Keratinocyte (primary cell): ENCODE results near the gene ATP2B2.

Source experiments
- CTCF ChIP-seq, 3 experiments: IDR thresholded peaks in 1 of 3; conservative IDR thresholded peaks in 1 of 3; optimal IDR thresholded peaks in 1 of 3; 2 replicates in 2 of 3; 3 replicates in 1 of 3; pipeline versions ENCODE3 to v1.5.1; 2011; ENCODE audit warnings: low read length in 3 of 3, mild to moderate bottlenecking in 3 of 3, moderate library complexity in 2 of 3, control low read depth in 1 of 3, inconsistent platforms in 1 of 3; ENCODE audit not compliant: insufficient read depth in 2 of 3; ENCODE audit errors: extremely low read depth in 1 of 3
- EZH2 ChIP-seq: IDR thresholded peaks from one replicate; pipeline ENCODE4 v1.6.1; 2012; ENCODE audit warnings: inconsistent platforms, mild to moderate bottlenecking, low read length, moderate library complexity

GRCh38 chr3:10365791-10366190 is 139.6 kb downstream of the ATP2B2 start:
- no peak for TF ChIP-seq CTCF (optimal IDR thresholded peaks at IDR 0.05 in 1 of 3, IDR thresholded peaks at IDR 0.05 in 1 of 3, conservative IDR thresholded peaks at IDR 0.05 in 1 of 3; ENCODE audit: extremely low read depth in 1 of 3, insufficient read depth in 2 of 3, low read length in 3 of 3)
- TF ChIP-seq EZH2 = no peak
